ENCODE data around the gene CCS. TPM values are rescaled to one million over a fixed set of nuclear protein-coding genes. Genes with fewer than 3 reads are reported as not detected.

CCS gene
- polyA plus RNA-seq, 1 experiment, result 36.4 TPM

DNA sequence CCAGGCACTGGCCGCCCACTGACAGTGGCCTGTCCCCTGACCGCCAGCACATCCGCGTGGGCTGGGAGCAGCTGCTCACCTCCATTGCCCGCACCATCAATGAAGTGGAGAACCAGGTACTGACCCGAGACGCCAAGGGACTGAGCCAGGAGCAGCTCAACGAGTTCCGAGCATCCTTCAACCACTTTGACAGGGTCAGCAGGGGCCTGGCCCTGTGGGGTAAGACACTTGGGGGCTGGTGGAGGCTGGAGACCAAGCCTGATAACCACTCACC lies 31.1 kb upstream of the CCS start:
- no peak overlapping the region for H3K4me3 ChIP-seq (ENCODE audit: low read depth, low read length)
- H3K27me3 ChIP-seq (ENCODE audit: control insufficient read depth, insufficient read depth, low read length), result peaks cover 5% of the 10 kb centered on the region
- ChIA-PET POLR2A (no interaction called here), CTCF (interaction anchor here (1.6 to 2.2 kb wide), 3 partner anchors 16 to 116 kb away, joined by 5 to 8 read pairs (median 6); partner anchors contain the start of gene RBM4B)
- peaks cover 3% of the 10 kb centered on the region for H3K36me3 ChIP-seq (ENCODE audit: control insufficient read depth, insufficient read depth, low read length)
- no peak for DNase-seq (ENCODE audit: low read depth)
- TF ChIP-seq, protein P1, sequence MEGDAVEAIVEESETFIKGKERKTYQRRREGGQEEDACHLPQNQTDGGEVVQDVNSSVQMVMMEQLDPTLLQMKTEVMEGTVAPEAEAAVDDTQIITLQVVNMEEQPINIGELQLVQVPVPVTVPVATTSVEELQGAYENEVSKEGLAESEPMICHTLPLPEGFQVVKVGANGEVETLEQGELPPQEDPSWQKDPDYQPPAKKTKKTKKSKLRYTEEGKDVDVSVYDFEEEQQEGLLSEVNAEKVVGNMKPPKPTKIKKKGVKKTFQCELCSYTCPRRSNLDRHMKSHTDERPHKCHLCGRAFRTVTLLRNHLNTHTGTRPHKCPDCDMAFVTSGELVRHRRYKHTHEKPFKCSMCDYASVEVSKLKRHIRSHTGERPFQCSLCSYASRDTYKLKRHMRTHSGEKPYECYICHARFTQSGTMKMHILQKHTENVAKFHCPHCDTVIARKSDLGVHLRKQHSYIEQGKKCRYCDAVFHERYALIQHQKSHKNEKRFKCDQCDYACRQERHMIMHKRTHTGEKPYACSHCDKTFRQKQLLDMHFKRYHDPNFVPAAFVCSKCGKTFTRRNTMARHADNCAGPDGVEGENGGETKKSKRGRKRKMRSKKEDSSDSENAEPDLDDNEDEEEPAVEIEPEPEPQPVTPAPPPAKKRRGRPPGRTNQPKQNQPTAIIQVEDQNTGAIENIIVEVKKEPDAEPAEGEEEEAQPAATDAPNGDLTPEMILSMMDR (IDR thresholded peaks at IDR 0.05; ENCODE audit: insufficient read depth, low read depth, low read length), result no peak

DNA sequence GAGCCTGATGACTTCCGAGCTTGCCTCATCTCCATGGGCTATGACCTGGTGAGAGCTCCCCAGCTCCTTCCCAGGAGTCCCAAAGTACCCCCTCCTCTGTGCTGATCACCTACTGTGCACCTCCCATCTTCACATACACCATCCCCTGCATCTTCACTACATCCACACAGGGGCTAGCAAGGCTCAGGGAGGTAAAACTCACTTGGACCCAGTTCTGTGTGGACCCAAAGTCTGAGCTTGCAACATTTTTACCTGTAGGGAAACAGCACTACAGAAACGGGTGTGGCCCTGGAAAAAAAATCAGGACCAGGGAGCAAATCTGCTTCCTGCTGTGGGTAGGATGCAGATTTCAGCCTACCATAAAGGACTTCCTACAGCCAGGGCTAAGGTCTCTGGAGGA lies 30.7 kb upstream of the CCS start:
- DNase-seq (ENCODE audit: low read depth), result no peak
- ChIA-PET POLR2A (no interaction called here), CTCF (interaction anchor here (1.6 to 2.2 kb wide), 3 partner anchors 16 to 116 kb away, joined by 5 to 8 read pairs (median 6); partner anchors contain the start of gene RBM4B)
- Histone ChIP-seq H3K36me3 (ENCODE audit: control insufficient read depth, insufficient read depth, low read length) (peaks cover 3% of the 10 kb centered on the region), H3K4me3 (ENCODE audit: low read depth, low read length) (no peak overlapping the region), H3K27me3 (ENCODE audit: control insufficient read depth, insufficient read depth, low read length) (peaks cover 5% of the 10 kb centered on the region)
- TF ChIP-seq, protein P1 (IDR thresholded peaks at IDR 0.05; ENCODE audit: insufficient read depth, low read depth, low read length), result no peak

DNA sequence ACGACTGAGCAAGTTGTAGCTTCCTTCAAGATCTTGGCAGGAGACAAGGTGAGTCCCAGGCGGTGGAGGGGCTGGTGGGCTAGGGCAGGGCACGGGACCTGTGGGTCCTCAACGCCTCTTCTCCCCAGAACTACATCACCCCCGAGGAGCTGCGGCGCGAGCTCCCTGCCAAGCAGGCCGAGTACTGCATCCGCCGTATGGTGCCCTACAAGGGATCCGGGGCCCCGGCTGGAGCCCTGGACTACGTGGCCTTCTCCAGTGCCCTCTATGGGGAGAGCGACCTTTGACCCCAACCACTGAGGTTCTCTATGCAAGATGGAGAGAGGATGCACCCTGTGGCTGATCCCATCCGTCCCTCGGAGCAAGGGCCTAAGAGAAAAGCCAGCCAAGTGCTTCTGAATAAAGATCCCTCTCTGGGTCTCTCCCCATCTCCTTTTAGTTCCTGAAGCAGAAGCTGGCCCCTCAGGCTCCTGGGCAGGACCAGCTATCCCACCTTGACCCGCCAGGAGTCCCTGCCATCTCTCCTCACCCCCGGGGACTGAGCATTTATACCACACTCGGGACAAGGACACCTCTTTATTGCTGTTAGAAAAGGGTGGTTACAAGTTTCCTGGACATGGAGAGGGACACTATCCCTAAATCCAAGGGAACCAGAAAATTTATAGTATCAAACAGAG lies 29.9 kb upstream of the CCS start:
- H3K27me3 ChIP-seq (ENCODE audit: control insufficient read depth, insufficient read depth, low read length), result peaks cover 5% of the 10 kb centered on the region
- TF ChIP-seq, protein P1 (IDR thresholded peaks at IDR 0.05; ENCODE audit: insufficient read depth, low read depth, low read length), result no peak
- ChIA-PET POLR2A (no interaction called here), CTCF (interaction anchor here (0.6 to 2.2 kb wide), 6 partner anchors 8 to 733 kb away, joined by 3 to 8 read pairs (median 5); partner anchors contain the start of genes ACTN3, RBM4B and ZDHHC24)
- H3K36me3 ChIP-seq (ENCODE audit: control insufficient read depth, insufficient read depth, low read length), result peaks cover 3% of the 10 kb centered on the region
- H3K4me3 ChIP-seq (ENCODE audit: low read depth, low read length), result no peak overlapping the region
- DNase-seq (ENCODE audit: low read depth), result no peak

DNA sequence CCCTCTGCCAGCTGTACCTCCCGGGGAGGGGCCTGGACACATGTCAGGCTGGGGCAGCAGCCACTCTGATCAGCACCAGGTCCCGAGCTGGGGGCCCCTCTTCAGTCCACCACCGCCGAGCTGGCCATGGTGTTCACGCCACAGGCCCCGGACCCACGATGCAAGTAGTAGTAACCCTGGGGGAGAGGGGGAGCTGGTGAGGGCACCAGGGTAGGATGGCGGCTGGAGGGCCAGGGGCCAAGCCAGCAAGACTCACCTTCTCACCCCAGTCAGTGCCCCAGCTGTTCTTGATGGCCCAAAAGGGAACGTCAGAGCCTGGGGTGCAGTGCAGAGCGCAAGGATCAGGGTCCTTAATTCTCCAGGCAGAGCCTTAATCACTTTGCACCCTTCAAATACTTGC lies 29.2 kb upstream of the CCS start:
- Histone ChIP-seq H3K36me3 (ENCODE audit: control insufficient read depth, insufficient read depth, low read length) (peaks cover 3% of the 10 kb centered on the region), H3K27me3 (ENCODE audit: control insufficient read depth, insufficient read depth, low read length) (peaks cover 3% of the 10 kb centered on the region), H3K4me3 (ENCODE audit: low read depth, low read length) (no peak overlapping the region)
- DNase-seq (ENCODE audit: low read depth), result no peak
- TF ChIP-seq, protein P1 (IDR thresholded peaks at IDR 0.05; ENCODE audit: insufficient read depth, low read depth, low read length), result no peak
- ChIA-PET CTCF (interaction anchor here (0.6 to 1.9 kb wide), 5 partner anchors 9 to 734 kb away, joined by 3 to 8 read pairs (median 5); partner anchors contain the start of gene RBM4B), POLR2A (no interaction called here)

DNA sequence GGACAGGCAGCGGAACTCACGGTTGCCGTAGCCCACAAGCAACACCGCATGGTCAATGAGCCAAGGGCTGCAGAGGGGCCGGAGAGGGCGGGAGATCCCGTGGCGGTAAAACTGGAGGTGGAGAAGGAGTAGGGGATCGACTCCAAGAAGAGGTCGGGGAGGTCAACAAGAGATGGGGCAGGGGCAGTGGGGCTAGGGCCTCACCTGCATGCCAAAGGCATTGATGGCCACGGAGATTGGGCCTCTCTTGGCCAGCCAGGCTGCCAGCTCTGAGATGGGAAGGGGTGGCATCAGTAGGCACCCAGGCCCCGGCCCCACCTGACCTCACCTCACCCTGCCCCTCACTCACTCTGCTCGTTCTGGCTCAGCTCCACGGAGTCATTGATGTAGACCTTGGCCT lies 28.4 kb upstream of the CCS start:
- H3K27me3 ChIP-seq (ENCODE audit: control insufficient read depth, insufficient read depth, low read length), result no peaks in the 10 kb centered on the region; the same call in 1 of the 2 replicates
- CTCF ChIA-PET, result interaction anchor here (0.7 to 1.5 kb wide), 4 partner anchors 10 to 130 kb away, joined by 3 to 5 read pairs (median 4); no protein-coding TSS in a partner anchor
- POLR2A ChIA-PET, result no interaction called here
- DNase-seq (ENCODE audit: low read depth), result no peak
- TF ChIP-seq, protein P1 (IDR thresholded peaks at IDR 0.05; ENCODE audit: insufficient read depth, low read depth, low read length), result no peak
- H3K36me3 ChIP-seq (ENCODE audit: control insufficient read depth, insufficient read depth, low read length), result peaks cover 3% of the 10 kb centered on the region
- H3K4me3 ChIP-seq (ENCODE audit: low read depth, low read length), result no peak overlapping the region
